K562 (cell line): ENCODE measurements around the gene MX1. TPM values are rescaled to one million over a fixed set of nuclear protein-coding genes. Genes with fewer than 3 reads are reported as not detected.

ENCODE experiments used
- ATAC-seq: fragments of 200-7000 bp; cut with Tn5 transposase; 3 replicates; pipeline ENCODE4 v1.9.1; 2020; ENCODE audit warnings: moderate library complexity
- BruUV-seq: library from RNA; stranded (reverse); fragments of 400-500 nt; replicated peaks from 2 replicates; lab custom pipeline; 2021; lab: Mats Ljungman, UMichigan
- CTCF ChIA-PET: fragments of 300-600 bp; formaldehyde crosslinking; extraction: SDS; loops from one replicate; lab custom pipeline; 2021; ENCODE audit warnings: low intra/inter-chr PET ratio; lab: Yijun Ruan, JAX
- POLR2A ChIA-PET: fragments of 300-600, 350-650 bp; sonication (Branson Sonifier 250); formaldehyde crosslinking; extraction: SDS; loops from one replicate; lab custom pipeline; 2021; ENCODE audit warnings: antibody characterized with exemption, inconsistent platforms; lab: Yijun Ruan, JAX
- DNase-seq, 4 experiments: peaks; one replicate each; pipeline versions ENCODE4 v3.0.0 to v3.0.0-alpha.2; 2011 to 2018; ENCODE audit warnings: low spot score in 3 of 4, mixed read lengths in 3 of 4; ENCODE audit errors: extremely low read depth in 1 of 4
- FAIRE-seq: peaks from 2 replicates; lab custom pipeline; 2011; peaks lifted over from hg19 to GRCh38; lab: Jason Lieb, UNC
- H2AFZ ChIP-seq: 2 replicates; pipeline ENCODE4 v1.6.0; 2011; ENCODE audit warnings: low read depth, low read length, control low read depth, inconsistent platforms
- H3K27ac ChIP-seq: fragments of 200-600 bp; 3 replicates; pipeline ENCODE4 v1.8.0; 2011; ENCODE audit warnings: low read depth, mild to moderate bottlenecking, control low read depth, inconsistent platforms, low read length, moderate library complexity, mixed read lengths; ENCODE audit errors: extremely low read depth
- H3K27me3 ChIP-seq, 2 experiments: fragments of 300-600 bp in 1 of 2; 2 replicates in 1 of 2; 3 replicates in 1 of 2; pipeline versions ENCODE4 v1.6.0 to v1.8.0; 2011; ENCODE audit warnings: inconsistent platforms in 2 of 2, low read length in 2 of 2, mild to moderate bottlenecking in 1 of 2, mixed read lengths in 1 of 2, moderate library complexity in 1 of 2; ENCODE audit not compliant: control insufficient read depth in 2 of 2, insufficient read depth in 2 of 2
- H3K36me3 ChIP-seq: fragments of 300-600 bp; 3 replicates; pipeline ENCODE4 v1.8.0; 2011; ENCODE audit warnings: mild to moderate bottlenecking, low read length, inconsistent platforms; ENCODE audit not compliant: control insufficient read depth, insufficient read depth
- H3K4me1 ChIP-seq, 2 experiments: fragments of 200-600 bp in 1 of 2; replicated peaks in 1 of 2; 2 replicates in 1 of 2; 3 replicates in 1 of 2; pipeline versions ENCODE4 v1.5.1 to v1.8.0; 2011; ENCODE audit warnings: inconsistent platforms in 2 of 2, low read length in 2 of 2, mild to moderate bottlenecking in 1 of 2, mixed read lengths in 1 of 2, moderate library complexity in 1 of 2; ENCODE audit not compliant: control insufficient read depth in 2 of 2, insufficient read depth in 2 of 2
- H3K4me2 ChIP-seq: 2 replicates; pipeline ENCODE4 v1.6.1; 2011; ENCODE audit warnings: low read length, control low read depth, inconsistent platforms, mixed read lengths; ENCODE audit not compliant: insufficient read depth
- H3K4me3 ChIP-seq: fragments of 200-600 bp; sonication (generic), shearing (Covaris generic); 2 replicates; pipeline ENCODE4 v1.5.1; 2016; ENCODE audit warnings: control low read depth, inconsistent platforms
- H3K79me2 ChIP-seq: fragments of 200-600 bp; 3 replicates; pipeline ENCODE4 v1.8.0; 2011; ENCODE audit warnings: low read length, inconsistent platforms; ENCODE audit not compliant: control insufficient read depth, insufficient read depth
- H3K9ac ChIP-seq, 2 experiments: 2 replicates each; pipeline versions ENCODE4 v1.6.0 to v1.6.1; 2011; ENCODE audit warnings: low read depth in 2 of 2, low read length in 2 of 2, control low read depth in 1 of 2, inconsistent platforms in 1 of 2, mild to moderate bottlenecking in 1 of 2, mixed read lengths in 1 of 2; ENCODE audit not compliant: insufficient read depth in 1 of 2
- H3K9me1 ChIP-seq: one replicate; pipeline ENCODE4 v1.6.0; 2011; ENCODE audit warnings: inconsistent platforms, mild to moderate bottlenecking, low read length, moderate library complexity; ENCODE audit not compliant: control insufficient read depth, insufficient read depth
- H3K9me3 ChIP-seq: replicated peaks from 2 replicates; pipeline ENCODE4 v1.5.1; 2011; ENCODE audit warnings: low read depth, low read length, inconsistent platforms; ENCODE audit not compliant: control insufficient read depth, insufficient read depth
- H4K20me1 ChIP-seq: replicated peaks from 2 replicates; pipeline ENCODE4 v1.6.1; 2011; ENCODE audit warnings: low read length, inconsistent platforms, mixed read lengths; ENCODE audit not compliant: control insufficient read depth, insufficient read depth
- CBFA2T3 ChIP-seq: fragments of 450-650 bp; IDR thresholded peaks from 2 replicates; pipeline ENCODE4 v1.6.1; 2017
- CBX3 ChIP-seq, 2 experiments: IDR thresholded peaks; 1 replicate in 1 of 2; 2 replicates in 1 of 2; pipeline ENCODE4 v1.6.1; 2012; ENCODE audit warnings: inconsistent platforms in 2 of 2, low read length in 2 of 2, borderline replicate concordance in 1 of 2, control low read depth in 1 of 2
- CHCHD3 ChIP-seq: fragments of 250-450 bp; sonication (Bioruptor Pico); IDR thresholded peaks from 2 replicates; pipeline ENCODE4 v2.1.2; 2022; ENCODE audit warnings: mild to moderate bottlenecking
- ESRRA ChIP-seq: fragments of 450-650 bp; IDR thresholded peaks from 2 replicates; pipeline ENCODE4 v1.6.1; 2014; ENCODE audit warnings: low read depth, mild to moderate bottlenecking, moderate library complexity, borderline replicate concordance
- KLF6 ChIP-seq: fragments of 250-450 bp; sonication (Bioruptor Pico); IDR thresholded peaks from 2 replicates; pipeline ENCODE4 v1.4.0; 2020; ENCODE audit warnings: mild to moderate bottlenecking, moderate library complexity, borderline replicate concordance
- MAFF ChIP-seq: IDR thresholded peaks from 2 replicates; pipeline ENCODE4 v1.6.1; 2012; ENCODE audit warnings: low read length, improper control_type of control experiment
- NFIC ChIP-seq: fragments of 450-650 bp; IDR thresholded peaks from 2 replicates; pipeline ENCODE4 v1.6.1; 2017; ENCODE audit warnings: mild to moderate bottlenecking, inconsistent platforms
- POLR2H ChIP-seq: IDR thresholded peaks from 2 replicates; pipeline ENCODE4 v1.6.1; 2016; ENCODE audit warnings: missing genetic modification characterization, low read depth, mild to moderate bottlenecking, control low read depth, missing compliant biosample characterization, moderate library complexity
- PTRF ChIP-seq: fragments of 450-650 bp; IDR thresholded peaks from 2 replicates; pipeline ENCODE4 v1.6.1; 2016; ENCODE audit warnings: mild to moderate bottlenecking, missing genetic modification characterization, missing compliant biosample characterization
- RBM15 ChIP-seq: fragments of 200-400 bp; formaldehyde crosslinking; IDR thresholded peaks from 2 replicates; pipeline ENCODE4 v1.6.1; 2018; ENCODE audit warnings: mild to moderate bottlenecking, low read length, moderate library complexity; ENCODE audit not compliant: insufficient read depth
- ZC3H4 ChIP-seq: sonication (generic); formaldehyde crosslinking; IDR thresholded peaks from 2 replicates; pipeline ENCODE4 v1.9.0; 2021; ENCODE audit warnings: missing genetic modification reagents, borderline replicate concordance
- ZKSCAN1 ChIP-seq: fragments of 150-350 bp; IDR thresholded peaks from 2 replicates; pipeline ENCODE4 v1.6.1; 2016; ENCODE audit warnings: low read depth, low read length
- ZNF124 ChIP-seq: sonication (generic); formaldehyde crosslinking; IDR thresholded peaks from 2 replicates; pipeline ENCODE4 v1.8.1; 2022; ENCODE audit warnings: missing genetic modification reagents
- ZNF24 ChIP-seq: fragments of 450-650 bp; IDR thresholded peaks from 2 replicates; pipeline ENCODE4 v1.6.1; 2016
- ZNF263 ChIP-seq: sonication (generic); formaldehyde crosslinking; IDR thresholded peaks from 2 replicates; pipeline ENCODE4 v1.8.0; 2022; ENCODE audit warnings: mild to moderate bottlenecking, missing genetic modification reagents, borderline replicate concordance
- ZNF311 ChIP-seq: fragments of 250-450 bp; sonication (Bioruptor Pico); IDR thresholded peaks from 2 replicates; pipeline ENCODE4 v1.4.0; 2020; ENCODE audit warnings: mild to moderate bottlenecking, moderate library complexity
- ZNF586 ChIP-seq: fragments of 450-650 bp; formaldehyde crosslinking; conservative IDR thresholded peaks from 2 replicates; pipeline ENCODE4 v1.4.0; 2020; ENCODE audit warnings: mild to moderate bottlenecking, moderate library complexity
- WGBS: fragments of 100-300 bp; shearing (Covaris generic); methylation state at CpG from one replicate; pipeline ENCODE4 v1.1.6; 2016; ENCODE audit warnings: low coverage, mixed read lengths; ENCODE audit not compliant: insufficient coverage; ENCODE audit errors: missing lambda C conversion rate; 5-methylcytosine and 5-hydroxymethylcytosine counted together
- in situ Hi-C: fragments of 300-500 bp; cut with MboI; formaldehyde crosslinking; loops from 4 replicates; pipeline ENCODE4 v1.15.0; 2018; ENCODE audit warnings: inconsistent platforms, mixed read lengths
- intact Hi-C: fragments of 100-400 bp; cut with micrococcal nuclease; formaldehyde crosslinking; loops from 2 replicates; pipeline ENCODE4 v1.14.2; 2022
- polyA plus RNA-seq, 8 experiments: library from polyadenylated mRNA; depleted of rRNA in 4 of 8; stranded (reverse) in 5 of 8; unstranded in 3 of 8; fragments of >200 nt; fragmentation: Nextera tagmentation in 2 of 8; fragmentation: Illumina TruSeq in 1 of 8; extraction: Ambion mirVana in 2 of 8; extraction: Trizol in 1 of 8; gene quantifications; 2 replicates each; pipeline versions ENCODE4 v1.2.1 to v1.2.3, GENCODE V29; 2011 to 2014; ENCODE audit warnings: inconsistent platforms in 1 of 8, missing spikeins in 1 of 8
- total RNA-seq, 7 experiments: library from RNA; depleted of rRNA in 6 of 7; stranded (reverse); fragments of >200 nt in 6 of 7; fragmentation: Illumina TruSeq in 2 of 7; extraction: Trizol in 2 of 7; gene quantifications; 2 replicates each; pipeline versions ENCODE4 v1.2.1 to v1.2.3, GENCODE V29; 2011 to 2021; ENCODE audit warnings: low replicate concordance in 1 of 7
- TF ChIP-seq, protein P1 (sequence below): fragments of 250-450 bp; sonication (Bioruptor Pico); IDR thresholded peaks from 2 replicates; pipeline ENCODE4 v1.8.0; 2021; ENCODE audit warnings: mild to moderate bottlenecking, moderate library complexity

MX1 gene
- total and polyA plus RNA-seq, 9 of the 15 experiments (the other 6 are each of a cell fraction or from before 2014, with no cell fraction given): 0.07 to 0.51 (median 0.21) TPM; not detected in 5

DNA sequence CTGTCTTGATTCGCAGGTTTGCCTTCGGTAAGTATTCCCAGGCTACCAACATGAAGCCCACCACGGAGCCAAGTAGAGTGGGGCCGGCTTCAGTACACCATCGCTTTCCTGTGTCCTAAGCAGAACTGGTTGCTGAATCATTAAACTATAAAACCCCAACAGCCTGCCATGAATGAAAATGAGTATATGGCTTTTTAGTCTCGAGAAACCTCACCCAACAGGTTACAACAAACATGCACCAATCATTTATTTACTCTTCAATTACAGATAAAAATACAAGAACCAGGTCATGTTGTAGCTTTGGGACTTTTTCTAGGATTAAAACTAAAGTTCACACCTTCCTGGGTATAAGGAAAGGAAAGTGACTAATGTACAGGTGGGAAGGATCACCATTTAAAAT is 74.3 kb downstream of the MX1 start (continued):
- TF ChIP-seq RBM15: no peak

DNA sequence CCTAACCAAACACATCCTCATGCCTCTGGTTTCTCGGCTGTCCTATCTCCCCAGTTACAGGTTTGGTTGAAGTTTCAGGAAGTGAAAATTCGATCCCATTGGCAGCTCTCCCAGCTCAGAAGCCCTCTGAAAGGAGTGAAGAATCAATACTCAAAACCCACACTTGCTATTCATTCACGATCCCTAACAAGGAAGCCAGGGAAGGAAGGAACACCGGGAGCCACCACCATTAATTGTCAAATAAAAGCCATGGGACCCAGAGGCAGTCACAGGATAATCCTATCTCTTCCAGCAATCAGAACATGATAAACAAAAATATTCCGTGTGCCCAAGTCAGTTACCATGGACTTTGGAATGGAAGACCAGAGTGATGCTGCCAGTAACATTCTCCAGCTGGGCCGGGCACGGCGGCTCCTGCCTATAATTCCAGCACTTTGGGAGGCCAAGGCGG is 74.9 kb downstream of the MX1 start:
- FAIRE-seq: no peak
- no peak overlapping the region for H2AFZ ChIP-seq
- POLR2A ChIA-PET: no interaction called here

More for the DNA sequence above, 74.9 kb downstream of the MX1 start:
- no peak overlapping the region for H3K27ac ChIP-seq
- intact Hi-C loops (no loop called here), in situ Hi-C loops (no loop called here)
- CTCF ChIA-PET: no interaction called here
- DNase-seq: no peak
- BruUV-seq: no TSS peak
- 0 out of 2 replicates have a peak, but pooled peaks cover 3% of the 10 kb centered on the region for H4K20me1 ChIP-seq
- H3K27me3 ChIP-seq: peaks cover 28 to 42% of the 10 kb centered on the region in 2 experiments
- no peaks in the 10 kb centered on the region for H3K79me2 ChIP-seq
- TF ChIP-seq ZNF24 (no peak), PTRF (tag) (no peak), NFIC (no peak), CHCHD3 (CRISPR knock-in tag) (no peak), ZNF124 (CRISPR knock-in tag) (no peak), ZC3H4 (CRISPR knock-in tag) (no peak), MAFF (no peak), ZKSCAN1 (no peak), ESRRA (no peak), KLF6 (no peak), ZNF263 (CRISPR knock-in tag) (no peak), ZNF311 (CRISPR knock-in tag) (no peak), ZNF586 (CRISPR knock-in tag) (no peak), CBX3 (IDR thresholded peaks at IDR 0.05; ENCODE audit: borderline replicate concordance in 1 of 2, low read length in 2 of 2) (no peak), CBFA2T3 (no peak), POLR2H (tag) (no peak)
- TF ChIP-seq, protein P1, sequence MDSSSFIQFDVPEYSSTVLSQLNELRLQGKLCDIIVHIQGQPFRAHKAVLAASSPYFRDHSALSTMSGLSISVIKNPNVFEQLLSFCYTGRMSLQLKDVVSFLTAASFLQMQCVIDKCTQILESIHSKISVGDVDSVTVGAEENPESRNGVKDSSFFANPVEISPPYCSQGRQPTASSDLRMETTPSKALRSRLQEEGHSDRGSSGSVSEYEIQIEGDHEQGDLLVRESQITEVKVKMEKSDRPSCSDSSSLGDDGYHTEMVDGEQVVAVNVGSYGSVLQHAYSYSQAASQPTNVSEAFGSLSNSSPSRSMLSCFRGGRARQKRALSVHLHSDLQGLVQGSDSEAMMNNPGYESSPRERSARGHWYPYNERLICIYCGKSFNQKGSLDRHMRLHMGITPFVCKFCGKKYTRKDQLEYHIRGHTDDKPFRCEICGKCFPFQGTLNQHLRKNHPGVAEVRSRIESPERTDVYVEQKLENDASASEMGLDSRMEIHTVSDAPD: no peak
- H3K4me1 ChIP-seq: no peaks in the 10 kb centered on the region
- no peak for ATAC-seq
- no peak overlapping the region for H3K4me3 ChIP-seq
- no peaks in the 10 kb centered on the region for H3K9me3 ChIP-seq
- no peak overlapping the region for H3K4me2 ChIP-seq
- H3K9me1 ChIP-seq: peaks cover 6% of the 10 kb centered on the region
- 0% methylated on average over 9 of the region's 9 CpGs for WGBS
- H3K9ac ChIP-seq: no peak overlapping the region
- no peaks in the 10 kb centered on the region for H3K36me3 ChIP-seq
